Glutamatergic neuron (in vitro differentiated cells): ENCODE measurements around the gene PSKH1. TPM values are rescaled to one million over a fixed set of nuclear protein-coding genes. Genes with fewer than 3 reads are reported as not detected.

ENCODE experiments used
- DNase-seq: peaks from one replicate; pipeline ENCODE4 v3.0.0; 2022
- H3K27ac Mint-ChIP-seq: one replicate; pipeline ENCODE4 v1.8.0; 2020; ENCODE audit warnings: mild to moderate bottlenecking, mixed read lengths, inconsistent platforms; ENCODE audit not compliant: unreplicated experiment
- H3K27me3 Mint-ChIP-seq: one replicate; pipeline ENCODE4 v1.8.0; 2020; ENCODE audit warnings: mild to moderate bottlenecking, moderate library complexity, mixed read lengths, inconsistent platforms; ENCODE audit not compliant: unreplicated experiment
- H3K36me3 Mint-ChIP-seq: one replicate; pipeline ENCODE4 v1.8.0; 2020; ENCODE audit warnings: mild to moderate bottlenecking, mixed read lengths, inconsistent platforms; ENCODE audit not compliant: unreplicated experiment
- H3K4me1 Mint-ChIP-seq: one replicate; pipeline ENCODE4 v1.8.0; 2020; ENCODE audit warnings: mild to moderate bottlenecking, low read depth, mixed read lengths, inconsistent platforms; ENCODE audit not compliant: unreplicated experiment
- H3K4me3 Mint-ChIP-seq: one replicate; pipeline ENCODE4 v1.8.0; 2020; ENCODE audit warnings: mild to moderate bottlenecking, mixed read lengths, inconsistent platforms; ENCODE audit not compliant: unreplicated experiment
- H3K9me3 Mint-ChIP-seq: one replicate; pipeline ENCODE4 v1.8.0; 2020; ENCODE audit warnings: mild to moderate bottlenecking, moderate library complexity, mixed read lengths, inconsistent platforms; ENCODE audit not compliant: unreplicated experiment
- CTCF ChIP-seq: fragments of 200-600 bp; sonication (generic); IDR thresholded peaks from one replicate; pipeline ENCODE4 v1.5.0; 2021; ENCODE audit not compliant: partially characterized antibody, unreplicated experiment
- total RNA-seq: library from RNA; stranded (reverse); fragmentation: NEBNext Ultra II Directional; extraction: Animal tissue kit (Norgen Biotek cat#: 25700); gene quantifications from one replicate; pipeline ENCODE4 v1.2.1, GENCODE V29; 2021; ENCODE audit not compliant: unreplicated experiment

The PSKH1 gene
- total RNA-seq, 1 donor from 2014 or later = 27.9 TPM

DNA sequence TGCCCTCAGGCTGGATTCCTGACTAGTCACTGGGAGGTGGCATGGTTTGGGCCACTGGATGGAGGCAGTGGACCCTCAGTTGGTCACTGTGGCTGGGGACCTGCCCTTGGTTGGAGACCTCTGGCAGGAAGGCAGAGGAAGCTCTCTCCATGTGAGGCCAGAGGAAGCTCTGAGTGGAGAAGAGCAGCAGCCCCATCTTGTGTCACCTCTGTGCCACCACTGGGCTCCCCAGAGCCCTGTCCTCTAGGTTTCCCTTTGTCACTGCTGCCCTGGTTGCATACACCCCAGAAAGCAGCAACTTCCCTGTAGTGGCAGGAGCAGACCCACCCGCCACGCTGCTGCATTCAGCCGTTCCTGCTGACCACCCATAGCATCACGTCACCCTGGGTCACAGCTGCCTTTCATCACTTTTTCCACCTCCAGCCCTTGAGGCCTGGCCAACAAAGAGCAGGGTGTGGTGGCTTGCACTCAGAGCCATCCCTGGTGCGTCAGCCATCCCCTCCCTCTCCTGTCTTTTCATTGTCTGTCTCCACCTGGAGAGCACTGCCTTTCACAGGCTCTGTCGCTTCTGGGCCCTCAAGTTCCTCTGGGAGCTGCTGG, 26.7 kb downstream of the PSKH1 start:
- H3K27me3 Mint-ChIP-seq = peaks cover 4% of the 10 kb centered on the region
- no peak overlapping the region for H3K27ac Mint-ChIP-seq
- peaks cover 15% of the 10 kb centered on the region for H3K4me1 Mint-ChIP-seq
- H3K36me3 Mint-ChIP-seq = no peaks in the 10 kb centered on the region
- H3K9me3 Mint-ChIP-seq = peaks cover 6% of the 10 kb centered on the region
- no peak overlapping the region for H3K4me3 Mint-ChIP-seq
- TF ChIP-seq CTCF = no peak
- no peak for DNase-seq

DNA sequence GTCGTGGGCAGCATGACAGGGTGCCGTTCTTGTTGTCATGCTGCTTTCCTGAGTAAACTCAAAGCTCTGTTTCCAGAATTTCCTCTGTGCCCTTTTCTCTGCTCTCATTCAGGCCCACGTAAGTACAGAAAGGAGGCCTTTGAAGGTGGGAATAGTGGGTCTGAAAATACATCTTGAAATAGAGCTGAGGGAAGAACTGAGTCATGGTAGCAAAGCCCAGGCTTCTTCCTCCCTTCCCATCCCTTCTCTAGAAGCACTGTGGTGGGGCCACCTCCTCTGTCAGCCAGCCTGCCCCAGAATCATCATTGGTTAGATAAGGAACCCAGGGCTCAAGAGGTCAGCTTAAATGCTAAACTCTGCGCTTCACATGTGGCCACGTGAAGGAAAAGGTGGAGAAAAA, 29.2 kb downstream of the PSKH1 start:
- Mint-ChIP-seq H3K27ac (no peak overlapping the region), H3K9me3 (peaks cover 6% of the 10 kb centered on the region), H3K4me3 (no peak overlapping the region), H3K27me3 (peaks cover 4% of the 10 kb centered on the region), H3K36me3 (no peaks in the 10 kb centered on the region), H3K4me1 (peaks cover 20% of the 10 kb centered on the region)
- no peak for DNase-seq
- TF ChIP-seq CTCF = no peak

- DNase-seq = no peak
- Mint-ChIP-seq H3K27ac (peak overlapping the region; percentile 22), H3K36me3 (no peaks in the 10 kb centered on the region), H3K27me3 (peaks cover 4% of the 10 kb centered on the region), H3K9me3 (peaks cover 3% of the 10 kb centered on the region), H3K4me1 (peaks cover 15% of the 10 kb centered on the region), H3K4me3 (no peak overlapping the region)
- no peak for TF ChIP-seq CTCF
These were observed 29.7 kb downstream of the PSKH1 start for GRCh38 chr16:67922740-67923139.

GRCh38 chr16:67923414-67924116, 30.5 kb downstream of the PSKH1 start:
- Mint-ChIP-seq H3K27me3 (peaks cover 4% of the 10 kb centered on the region), H3K9me3 (peaks cover 3% of the 10 kb centered on the region), H3K27ac (no peak overlapping the region), H3K36me3 (no peaks in the 10 kb centered on the region), H3K4me3 (no peak overlapping the region), H3K4me1 (peaks cover 12% of the 10 kb centered on the region)
- DNase-seq = no peak
- no peak for TF ChIP-seq CTCF
